Left hindlimb (tissue), 1 donor: ENCODE data around the gene DCLK2.
A peak's percentile ranks its signal among the peaks of the same experiment; 100 is the strongest.
"Not testable (repeated sequence)": the region's sequence is repeated elsewhere in the genome, so short reads cannot be mapped to it uniquely, and the experiment has no call there.

ENCODE experiments used
- DNase-seq: peaks from one replicate; pipeline ENCODE4 v3.0.0-alpha.2; 2018

The DCLK2 gene

GRCh38 chr4:150158041-150158440 is 79.8 kb downstream of the DCLK2 start:
- DNase-seq: no peak

- no peak for DNase-seq
These were observed 82.2 kb downstream of the DCLK2 start for GRCh38 chr4:150160473-150160872.

- DNase-seq: no peak
These were observed 82.9 kb downstream of the DCLK2 start for GRCh38 chr4:150161109-150161508.

- not testable (repeated sequence) for DNase-seq
These were observed 83.8 kb downstream of the DCLK2 start for GRCh38 chr4:150162020-150162419.

GRCh38 chr4:150164055-150164454 is 85.8 kb downstream of the DCLK2 start:
- DNase-seq: no peak

- DNase-seq: no peak
These were observed 86.8 kb downstream of the DCLK2 start for GRCh38 chr4:150164956-150165629.

GRCh38 chr4:150167054-150167453 is 88.8 kb downstream of the DCLK2 start:
- DNase-seq: no peak

GRCh38 chr4:150173432-150173861 is 95.2 kb downstream of the DCLK2 start:
- no peak for DNase-seq

- DNase-seq: no peak
These were observed 95.7 kb downstream of the DCLK2 start for GRCh38 chr4:150173982-150174398.

- peak; percentile 53 for DNase-seq
These were observed 98.3 kb downstream of the DCLK2 start for GRCh38 chr4:150176547-150176946.

GRCh38 chr4:150178161-150178560 is 99.9 kb downstream of the DCLK2 start:
- no peak for DNase-seq

- no peak for DNase-seq
These were observed 103.3 kb downstream of the DCLK2 start for GRCh38 chr4:150181536-150181935.

- DNase-seq: no peak
These were observed 104.5 kb downstream of the DCLK2 start for GRCh38 chr4:150182794-150183193.

- DNase-seq: not testable (repeated sequence)
These were observed 106.8 kb downstream of the DCLK2 start for GRCh38 chr4:150185033-150185432.

- DNase-seq: no peak
These were observed 114.7 kb downstream of the DCLK2 start for GRCh38 chr4:150192986-150193385.

GRCh38 chr4:150197256-150197655 is 119.0 kb downstream of the DCLK2 start:
- DNase-seq: not testable (repeated sequence)

GRCh38 chr4:150199056-150199455 is 120.8 kb downstream of the DCLK2 start:
- no peak for DNase-seq

- DNase-seq: no peak
These were observed 126.8 kb downstream of the DCLK2 start for GRCh38 chr4:150205016-150205415.

- no peak for DNase-seq
These were observed 128.0 kb downstream of the DCLK2 start for GRCh38 chr4:150206265-150206664.

- no peak for DNase-seq
These were observed 128.7 kb downstream of the DCLK2 start for GRCh38 chr4:150206954-150207353.

- DNase-seq: no peak
These were observed 129.6 kb downstream of the DCLK2 start for GRCh38 chr4:150207871-150208270.

GRCh38 chr4:150209140-150209829 is 131.0 kb downstream of the DCLK2 start:
- peak; percentile 63 for DNase-seq

GRCh38 chr4:150211016-150211415 is 132.8 kb downstream of the DCLK2 start:
- no peak for DNase-seq

- no peak for DNase-seq
These were observed 133.7 kb downstream of the DCLK2 start for GRCh38 chr4:150211799-150212445.
